ENCODE data around the gene POLR2B. TPM values are rescaled to one million over a fixed set of nuclear protein-coding genes. Genes with fewer than 3 reads are reported as not detected.

Gene POLR2B
- total RNA-seq, 1 donor from 2014 or later, result 103 TPM

DNA sequence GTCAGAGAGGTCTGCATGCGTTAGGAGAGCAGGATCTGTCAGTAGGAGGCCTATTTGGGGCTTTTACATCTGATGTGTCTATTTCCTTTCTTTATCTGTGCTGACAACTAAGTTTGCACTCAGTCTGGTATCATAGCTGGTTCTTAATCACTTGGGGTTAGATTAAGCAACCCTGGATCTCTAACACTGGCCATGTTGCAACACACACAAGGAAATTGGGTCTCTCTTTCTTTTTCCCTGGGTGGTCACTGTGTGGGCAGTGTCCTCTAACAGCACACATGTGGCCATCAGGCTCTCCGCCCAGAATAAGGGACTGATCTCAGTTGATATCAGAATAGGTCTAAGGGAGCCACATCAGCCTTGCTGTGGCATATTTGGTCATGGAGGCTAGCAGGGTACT, 92.6 kb downstream of the POLR2B start:
- no peak for DNase-seq (ENCODE audit: low spot score in 2 of 2, unreplicated experiment in 2 of 2)
- H3K27me3 Mint-ChIP-seq (ENCODE audit: low read depth), result no peaks in the 10 kb centered on the region
- no peak overlapping the region for H3K4me3 Mint-ChIP-seq
- no peaks in the 10 kb centered on the region for H3K9me3 Mint-ChIP-seq
- H3K4me1 Mint-ChIP-seq, result peaks cover 55% of the 10 kb centered on the region
- H3K36me3 Mint-ChIP-seq, result peaks cover 4% of the 10 kb centered on the region
- H3K27ac Mint-ChIP-seq, result no peak overlapping the region
- no peak for TF ChIP-seq CTCF (IDR thresholded peaks at IDR 0.05; ENCODE audit: unreplicated experiment)

DNA sequence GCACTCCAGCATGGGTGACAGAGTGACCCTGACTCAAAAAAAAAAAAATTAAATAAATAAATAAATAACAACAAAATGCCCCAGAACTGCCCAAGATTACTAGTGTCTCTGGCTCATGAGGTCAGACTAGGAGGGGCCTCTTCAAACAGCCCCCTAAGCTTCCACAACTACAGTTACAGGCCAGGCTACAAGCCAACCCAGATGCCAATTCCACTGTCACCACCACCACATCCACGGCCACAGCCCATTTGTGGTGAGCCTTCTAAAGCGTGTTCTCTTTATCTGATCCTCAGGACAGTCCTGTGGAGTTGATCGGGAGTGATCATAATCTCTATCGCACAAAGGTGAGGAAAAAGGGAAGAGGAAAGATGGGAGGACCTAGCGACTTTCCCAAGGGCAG, 94.9 kb downstream of the POLR2B start:
- Mint-ChIP-seq H3K27me3 (ENCODE audit: low read depth) (no peaks in the 10 kb centered on the region), H3K27ac (peak overlapping the region; percentile 79), H3K9me3 (no peaks in the 10 kb centered on the region), H3K36me3 (peaks cover 4% of the 10 kb centered on the region), H3K4me1 (peaks cover 65% of the 10 kb centered on the region), H3K4me3 (no peak overlapping the region)
- no peak for DNase-seq (ENCODE audit: low spot score in 2 of 2, unreplicated experiment in 2 of 2)
- TF ChIP-seq CTCF (IDR thresholded peaks at IDR 0.05; ENCODE audit: unreplicated experiment), result no peak

DNA sequence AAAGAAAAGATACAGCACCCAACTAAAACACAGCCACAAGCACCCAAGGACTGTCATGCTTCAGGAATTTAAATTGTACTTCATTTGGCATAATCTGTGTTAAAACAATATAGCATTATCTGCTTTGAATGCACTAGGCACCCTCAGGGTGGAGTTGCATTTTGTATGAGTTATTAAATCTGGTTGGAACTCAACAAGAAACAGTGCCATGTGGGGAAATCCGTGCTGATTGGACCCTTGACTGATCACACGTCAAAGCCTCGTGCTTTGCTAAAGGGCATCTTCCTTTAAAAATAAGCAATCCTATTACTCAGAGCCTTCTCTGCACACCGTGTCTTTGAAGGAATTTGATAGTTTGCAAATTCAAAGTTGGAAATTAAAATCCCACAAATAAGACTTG, 96.0 kb downstream of the POLR2B start:
- H3K27me3 Mint-ChIP-seq (ENCODE audit: low read depth), result no peaks in the 10 kb centered on the region
- no peaks in the 10 kb centered on the region for H3K9me3 Mint-ChIP-seq
- no peak for DNase-seq (ENCODE audit: low spot score in 2 of 2, unreplicated experiment in 2 of 2)
- TF ChIP-seq CTCF (IDR thresholded peaks at IDR 0.05; ENCODE audit: unreplicated experiment), result no peak
- peaks cover 71% of the 10 kb centered on the region for H3K4me1 Mint-ChIP-seq
- H3K27ac Mint-ChIP-seq, result peak overlapping the region; percentile 88
- no peak overlapping the region for H3K4me3 Mint-ChIP-seq
- peaks cover 2% of the 10 kb centered on the region for H3K36me3 Mint-ChIP-seq

GRCh38 chr4:57075367-57075766, 96.7 kb downstream of the POLR2B start:
- TF ChIP-seq CTCF (IDR thresholded peaks at IDR 0.05; ENCODE audit: unreplicated experiment), result no peak

DNA sequence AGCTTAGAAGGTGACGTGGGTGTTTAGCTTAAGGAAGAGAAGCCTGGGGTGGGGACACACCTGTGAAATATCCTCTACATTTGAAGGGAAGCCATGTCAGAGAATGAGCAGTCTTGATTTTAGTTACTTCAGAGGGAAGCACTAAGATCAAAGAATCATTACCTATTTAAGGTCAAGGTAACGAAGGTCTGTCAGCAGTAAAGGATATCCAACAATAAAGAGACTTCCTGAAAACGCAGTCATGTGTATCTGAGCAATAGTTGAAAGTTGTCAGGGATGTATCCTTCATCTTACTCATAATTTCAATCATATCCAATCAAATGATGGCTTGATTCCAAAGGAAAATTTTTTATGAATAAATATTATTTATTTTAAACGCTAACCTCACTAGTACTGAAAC, 98.0 kb downstream of the POLR2B start:
- Mint-ChIP-seq H3K27me3 (ENCODE audit: low read depth) (no peaks in the 10 kb centered on the region), H3K36me3 (no peaks in the 10 kb centered on the region), H3K27ac (peak overlapping the region; percentile 76), H3K9me3 (no peaks in the 10 kb centered on the region), H3K4me3 (no peak overlapping the region), H3K4me1 (peaks cover 76% of the 10 kb centered on the region)
- no peak for TF ChIP-seq CTCF (IDR thresholded peaks at IDR 0.05; ENCODE audit: unreplicated experiment)
- no peak for DNase-seq (ENCODE audit: low spot score in 2 of 2, unreplicated experiment in 2 of 2)

More at GRCh38 chr4:57075367-57075766, 96.7 kb downstream of the POLR2B start:
- Mint-ChIP-seq H3K36me3 (no peaks in the 10 kb centered on the region), H3K4me1 (peaks cover 74% of the 10 kb centered on the region), H3K9me3 (no peaks in the 10 kb centered on the region), H3K27ac (peak overlapping the region; percentile 88), H3K27me3 (ENCODE audit: low read depth) (no peaks in the 10 kb centered on the region), H3K4me3 (no peak overlapping the region)
- no peak for DNase-seq (ENCODE audit: low spot score in 2 of 2, unreplicated experiment in 2 of 2)
